Hepatocyte (in vitro differentiated cells): ENCODE measurements around the gene UBASH3A. TPM values are rescaled to one million over a fixed set of nuclear protein-coding genes. Genes with fewer than 3 reads are reported as not detected.

Experiments used
- DNase-seq: peaks from one replicate; pipeline ENCODE4 v3.0.0-alpha.2; 2016; ENCODE audit warnings: low spot score
- H2AFZ ChIP-seq: fragments of 200-600 bp; sonication (generic); 2 replicates; pipeline ENCODE4 v1.6.0; 2016; ENCODE audit warnings: antibody characterized with exemption, mild to moderate bottlenecking
- H3K27ac ChIP-seq: fragments of 200-600 bp; sonication (generic); 2 replicates; pipeline ENCODE4 v1.5.1; 2016; ENCODE audit warnings: mild to moderate bottlenecking
- H3K27me3 ChIP-seq: fragments of 200-600 bp; sonication (generic); 2 replicates; pipeline ENCODE4 v1.6.1; 2016
- H3K36me3 ChIP-seq: fragments of 200-600 bp; sonication (generic); replicated peaks from 2 replicates; pipeline ENCODE4 v1.5.1; 2016; ENCODE audit warnings: low read depth; ENCODE audit not compliant: insufficient read depth
- H3K4me1 ChIP-seq: fragments of 200-600 bp; sonication (generic); 2 replicates; pipeline ENCODE4 v1.5.1; 2016; ENCODE audit warnings: mild to moderate bottlenecking, moderate library complexity; ENCODE audit not compliant: insufficient read depth
- H3K4me2 ChIP-seq: fragments of 200-600 bp; sonication (generic); 2 replicates; pipeline ENCODE4 v1.6.0; 2016
- H3K4me3 ChIP-seq: fragments of 200-600 bp; sonication (generic); 2 replicates; pipeline ENCODE4 v1.5.1; 2016; ENCODE audit warnings: mild to moderate bottlenecking
- H3K79me2 ChIP-seq: fragments of 200-600 bp; sonication (generic); 2 replicates; pipeline ENCODE4 v1.6.0; 2017; ENCODE audit warnings: mild to moderate bottlenecking
- H3K9me2 ChIP-seq: fragments of 200-600 bp; sonication (generic); replicated peaks from 2 replicates; pipeline ENCODE4 v1.6.0; 2017; ENCODE audit warnings: mild to moderate bottlenecking; ENCODE audit not compliant: insufficient read depth
- H3K9me3 ChIP-seq: fragments of 200-600 bp; sonication (generic); 2 replicates; pipeline ENCODE4 v1.5.1; 2016; ENCODE audit warnings: low read depth, mild to moderate bottlenecking
- H4K20me1 ChIP-seq: fragments of 200-600 bp; sonication (generic); 2 replicates; pipeline ENCODE4 v1.6.0; 2016; ENCODE audit warnings: mild to moderate bottlenecking; ENCODE audit not compliant: insufficient read depth, poor library complexity, severe bottlenecking
- CTCF ChIP-seq: fragments of 200-600 bp; sonication (generic); IDR thresholded peaks from 2 replicates; pipeline ENCODE4 v1.5.1; 2016; ENCODE audit warnings: antibody characterized with exemption, mild to moderate bottlenecking; ENCODE audit not compliant: poor library complexity
- EZH2 ChIP-seq: fragments of 200-600 bp; sonication (generic); IDR thresholded peaks from 2 replicates; pipeline ENCODE4 v1.6.1; 2016; ENCODE audit warnings: antibody characterized with exemption, mild to moderate bottlenecking, borderline replicate concordance
- EZH2phosphoT487 ChIP-seq: fragments of 200-600 bp; sonication (generic); IDR thresholded peaks from one replicate; pipeline ENCODE4 v1.6.1; 2018; ENCODE audit warnings: antibody characterized with exemption, mild to moderate bottlenecking, low read depth, moderate library complexity; ENCODE audit not compliant: unreplicated experiment, severe bottlenecking
- WGBS: methylation state at CpG from one replicate; pipeline ENCODE4 v1.1.6; 2016; ENCODE audit warnings: low lambda C conversion rate; ENCODE audit errors: missing lambda C conversion rate; 5-methylcytosine and 5-hydroxymethylcytosine counted together
- polyA plus RNA-seq: library from polyadenylated mRNA; unstranded; fragments of >200 nt; fragmentation: Nextera tagmentation; extraction: Ambion mirVana; gene quantifications from 2 replicates; pipeline ENCODE4 v1.2.1, GENCODE V29; 2016
- total RNA-seq: library from RNA; depleted of rRNA; stranded (reverse); fragments of >200 nt; gene quantifications from 2 replicates; pipeline ENCODE4 v1.2.3, GENCODE V29; 2014

UBASH3A gene
- total and polyA plus RNA-seq, 2 experiments from 2014 or later = not detected

GRCh38 chr21:42414928-42415769 is 11.4 kb downstream of the UBASH3A start:
- Histone ChIP-seq H2AFZ (no peak overlapping the region), H3K27me3 (no peaks in the 10 kb centered on the region), H3K4me1 (no peaks in the 10 kb centered on the region), H3K9me2 (no peaks in the 10 kb centered on the region), H4K20me1 (no peaks in the 10 kb centered on the region), H3K79me2 (no peaks in the 10 kb centered on the region), H3K9me3 (no peaks in the 10 kb centered on the region), H3K4me3 (no peak overlapping the region), H3K36me3 (no peaks in the 10 kb centered on the region), H3K4me2 (no peak overlapping the region), H3K27ac (no peak overlapping the region)
- 81% methylated on average over 27 of the region's 27 CpGs for WGBS
- TF ChIP-seq CTCF = no peak
- TF ChIP-seq EZH2phosphoT487 = no peak
- no peak for TF ChIP-seq EZH2
- no peak for DNase-seq

- TF ChIP-seq EZH2 = no peak
- TF ChIP-seq EZH2phosphoT487 = no peak
- TF ChIP-seq CTCF = no peak
- DNase-seq = no peak
- Histone ChIP-seq H3K4me2 (no peak overlapping the region), H3K27ac (no peak overlapping the region), H3K9me3 (no peaks in the 10 kb centered on the region), H3K79me2 (no peaks in the 10 kb centered on the region), H4K20me1 (no peaks in the 10 kb centered on the region), H3K4me3 (no peak overlapping the region), H2AFZ (no peak overlapping the region), H3K4me1 (no peaks in the 10 kb centered on the region), H3K9me2 (no peaks in the 10 kb centered on the region), H3K27me3 (no peaks in the 10 kb centered on the region), H3K36me3 (no peaks in the 10 kb centered on the region)
- 93% methylated on average over 6 of the region's 6 CpGs for WGBS
These were observed 13.8 kb downstream of the UBASH3A start for GRCh38 chr21:42417533-42417932.

- TF ChIP-seq EZH2 = no peak
- no peak for TF ChIP-seq EZH2phosphoT487
- TF ChIP-seq CTCF = no peak
- no peak overlapping the region for H2AFZ ChIP-seq
- WGBS = 78% methylated on average over 4 of the region's 4 CpGs
- H3K4me1 ChIP-seq = no peaks in the 10 kb centered on the region
- no peak overlapping the region for H3K4me2 ChIP-seq
- H4K20me1 ChIP-seq = no peaks in the 10 kb centered on the region
- H3K27me3 ChIP-seq = no peaks in the 10 kb centered on the region
- no peaks in the 10 kb centered on the region for H3K79me2 ChIP-seq
- no peaks in the 10 kb centered on the region for H3K9me3 ChIP-seq
- H3K4me3 ChIP-seq = no peak overlapping the region
- no peaks in the 10 kb centered on the region for H3K36me3 ChIP-seq
- DNase-seq = no peak
- H3K9me2 ChIP-seq = no peaks in the 10 kb centered on the region
- no peak overlapping the region for H3K27ac ChIP-seq
These were observed 15.2 kb downstream of the UBASH3A start for GRCh38 chr21:42418886-42419285.
